ENCODE data around the gene PSMB5.

The PSMB5 gene

GRCh38 chr14:22985894-22986507, 48.7 kb downstream of the PSMB5 start:
- FAIRE-seq: no peak

- no peak for FAIRE-seq
Observed at GRCh38 chr14:22984959-22985658, 49.6 kb downstream of the PSMB5 start.

GRCh38 chr14:22982477-22983245, 52.0 kb downstream of the PSMB5 start, which contains the start of gene AJUBA:
AJUBA (minus strand) TSS chr14:22982551; CDS start chr14:22982266, 285 bp downstream.
- no peak for FAIRE-seq

- no peak for FAIRE-seq
Observed at GRCh38 chr14:22981876-22982476, 52.7 kb downstream of the PSMB5 start.

- FAIRE-seq: no peak
Observed at GRCh38 chr14:22981090-22981875, 53.4 kb downstream of the PSMB5 start.

- no peak for FAIRE-seq
Observed at GRCh38 chr14:22980672-22981089, 54.0 kb downstream of the PSMB5 start.

- no peak for FAIRE-seq
Observed at GRCh38 chr14:22979748-22980392, 54.8 kb downstream of the PSMB5 start.

GRCh38 chr14:22978981-22979671, 55.6 kb downstream of the PSMB5 start:
- FAIRE-seq: no peak

GRCh38 chr14:22978487-22978837, 56.2 kb downstream of the PSMB5 start:
- no peak for FAIRE-seq

- no peak for FAIRE-seq
Observed at GRCh38 chr14:22977684-22978486, 56.8 kb downstream of the PSMB5 start.

- FAIRE-seq: no peak
Observed at GRCh38 chr14:22977434-22977683, 57.3 kb downstream of the PSMB5 start.

- FAIRE-seq: no peak
Observed at GRCh38 chr14:22976620-22977433, 57.9 kb downstream of the PSMB5 start.

Data from G401.6 (cell line).